Lower leg skin (tissue), 3 donors: ENCODE measurements around the gene FEN1.

Experiments used
- CTCF ChIP-seq, 3 donors: fragments of 450-650 bp; IDR thresholded peaks; one replicate each; pipeline ENCODE4 v1.5.1; 2016; ENCODE audit warnings: antibody characterized with exemption in 3 of 3, mild to moderate bottlenecking in 3 of 3, moderate library complexity in 2 of 3
- POLR2A ChIP-seq, 2 donors: fragments of 450-650 bp; IDR thresholded peaks; one replicate each; pipeline ENCODE4 v1.6.1; 2016 to 2017; ENCODE audit warnings: antibody characterized with exemption in 2 of 2, mild to moderate bottlenecking in 1 of 2, moderate library complexity in 1 of 2

- TF ChIP-seq CTCF (IDR thresholded peaks at IDR 0.05), result no peak
- TF ChIP-seq POLR2A (IDR thresholded peaks at IDR 0.05), result no peak
Observed at GRCh38 chr11:61838921-61839320, 46.2 kb downstream of the FEN1 start.
